ENCODE data around the gene ENOSF1. TPM values are rescaled to one million over a fixed set of nuclear protein-coding genes. Genes with fewer than 3 reads are reported as not detected.

Gene ENOSF1, protein sequence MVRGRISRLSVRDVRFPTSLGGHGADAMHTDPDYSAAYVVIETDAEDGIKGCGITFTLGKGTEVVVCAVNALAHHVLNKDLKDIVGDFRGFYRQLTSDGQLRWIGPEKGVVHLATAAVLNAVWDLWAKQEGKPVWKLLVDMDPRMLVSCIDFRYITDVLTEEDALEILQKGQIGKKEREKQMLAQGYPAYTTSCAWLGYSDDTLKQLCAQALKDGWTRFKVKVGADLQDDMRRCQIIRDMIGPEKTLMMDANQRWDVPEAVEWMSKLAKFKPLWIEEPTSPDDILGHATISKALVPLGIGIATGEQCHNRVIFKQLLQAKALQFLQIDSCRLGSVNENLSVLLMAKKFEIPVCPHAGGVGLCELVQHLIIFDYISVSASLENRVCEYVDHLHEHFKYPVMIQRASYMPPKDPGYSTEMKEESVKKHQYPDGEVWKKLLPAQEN
- 8.7 and 27.9 TPM in 2 replicates for total RNA-seq

DNA sequence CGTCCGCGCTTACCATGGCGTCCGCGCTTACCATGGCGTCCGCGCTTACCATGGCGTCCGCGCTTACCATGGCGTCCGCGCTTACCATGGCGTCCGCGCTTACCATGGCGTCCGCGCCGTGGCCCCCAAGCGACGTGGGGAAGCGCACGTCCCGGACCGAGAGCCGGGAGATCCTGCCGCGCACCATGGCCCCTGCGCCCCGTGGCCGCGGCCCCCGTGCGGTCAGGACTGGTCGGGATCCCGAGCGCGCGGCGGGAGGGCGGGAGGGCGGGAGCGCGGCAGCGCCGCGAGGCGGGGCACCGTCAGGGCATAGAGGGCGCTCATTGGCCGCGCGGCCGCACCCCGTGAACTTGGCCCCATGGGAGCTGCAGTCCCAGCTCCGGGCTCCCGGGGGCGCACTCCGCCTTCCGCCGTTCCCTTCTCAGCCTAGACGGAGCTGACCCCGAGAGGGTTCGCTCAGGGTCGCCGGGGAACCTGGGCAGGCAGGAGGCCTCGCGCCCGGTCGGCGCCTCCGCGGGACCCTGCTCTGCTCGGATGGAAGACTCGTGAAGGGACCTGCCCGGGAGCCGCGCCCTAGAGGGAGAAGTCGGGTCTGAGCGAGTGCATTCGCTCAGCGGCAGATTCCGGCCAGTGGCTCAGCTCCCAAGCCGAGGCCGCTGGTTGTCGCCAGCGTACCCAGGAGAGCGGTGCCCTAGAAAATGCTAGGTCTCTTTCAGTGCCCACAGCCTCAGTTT lies at the start of gene ENOSF1:
Gene ENOSF1, minus strand, starts transcription at position 230 of the 734 bp plus-strand sequence. Its CDS starts 43 bp downstream, at position 187.

DNA sequence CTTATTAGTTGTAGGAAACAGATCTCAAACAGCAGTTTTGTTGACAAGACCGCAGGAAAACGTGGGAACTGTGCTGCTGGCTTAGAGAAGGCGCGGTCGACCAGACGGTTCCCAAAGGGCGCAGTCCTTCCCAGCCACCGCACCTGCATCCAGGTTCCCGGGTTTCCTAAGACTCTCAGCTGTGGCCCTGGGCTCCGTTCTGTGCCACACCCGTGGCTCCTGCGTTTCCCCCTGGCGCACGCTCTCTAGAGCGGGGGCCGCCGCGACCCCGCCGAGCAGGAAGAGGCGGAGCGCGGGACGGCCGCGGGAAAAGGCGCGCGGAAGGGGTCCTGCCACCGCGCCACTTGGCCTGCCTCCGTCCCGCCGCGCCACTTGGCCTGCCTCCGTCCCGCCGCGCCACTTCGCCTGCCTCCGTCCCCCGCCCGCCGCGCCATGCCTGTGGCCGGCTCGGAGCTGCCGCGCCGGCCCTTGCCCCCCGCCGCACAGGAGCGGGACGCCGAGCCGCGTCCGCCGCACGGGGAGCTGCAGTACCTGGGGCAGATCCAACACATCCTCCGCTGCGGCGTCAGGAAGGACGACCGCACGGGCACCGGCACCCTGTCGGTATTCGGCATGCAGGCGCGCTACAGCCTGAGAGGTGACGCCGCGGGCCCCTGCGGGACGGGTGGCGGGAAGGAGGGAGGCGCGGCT lies 55.0 kb downstream of the ENOSF1 start, which contains the start of gene TYMS:
Gene TYMS, plus strand, starts transcription at position 343 of the 690 bp plus-strand sequence. Its CDS starts 90 bp downstream, at position 433.

Other genes with a start within 250 kb of the ENOSF1 start
- 73.4 and 73.8 TPM in 2 replicates for gene COLEC12, start 211.9 kb downstream of the ENOSF1 start, total RNA-seq
- gene CETN1, start 132.2 kb downstream of the ENOSF1 start, total RNA-seq = not detected in 2 replicates
- not detected in 2 replicates for gene CLUL1, start 115.6 kb downstream of the ENOSF1 start, total RNA-seq
- 13.7 and 17.6 TPM in 2 replicates for gene TYMS, start 55.0 kb downstream of the ENOSF1 start, total RNA-seq
- 69.4 and 80.2 TPM in 2 replicates for gene YES1, start 99.6 kb upstream of the ENOSF1 start, total RNA-seq
- 1.7 TPM in 1 of 2 replicates, not detected in the other for gene ADCYAP1, start 192.2 kb upstream of the ENOSF1 start, total RNA-seq